NCI-H82 treated with DMSO at 0.1 percent for 48 hours (cell line): Measurements from ENCODE around the gene OR5T2.
"Not testable (repeated sequence)": the region's sequence is repeated elsewhere in the genome, so short reads cannot be mapped to it uniquely, and the experiment has no call there.

Experiments used
- DNase-seq: peaks from one replicate; lab custom pipeline; 2025; ENCODE audit not compliant: unreplicated experiment; lab: John Stamatoyannopoulos, UW

OR5T2 gene

DNA sequence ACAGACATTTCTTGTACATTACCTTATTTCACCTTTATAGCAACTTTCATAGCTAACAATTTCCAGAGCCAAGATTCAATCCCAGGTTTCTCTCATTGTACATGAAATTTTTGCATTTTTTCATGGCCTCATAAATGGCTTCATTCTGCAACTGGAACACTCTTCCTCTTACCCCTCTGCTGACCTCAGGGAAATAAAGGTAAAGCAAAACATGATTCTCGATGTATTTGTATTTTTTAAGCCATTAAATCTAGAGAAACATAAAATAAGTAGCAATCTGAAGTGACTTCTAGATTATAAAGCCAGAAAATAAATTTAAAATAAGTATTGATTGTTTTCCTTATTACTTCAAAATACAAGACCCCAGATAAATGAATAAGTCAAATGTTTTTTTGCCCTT lies at the start of gene OR5T2:
OR5T2 (minus strand) TSS at position 101 of the 400 bp plus-strand sequence. CDS start 1,193 bp downstream, outside the sequence.
- DNase-seq = no peak

GRCh38 chr11:56273854-56274253 lies 39.8 kb upstream of the OR5T2 start, which contains the start of gene OR5T1:
Gene OR5T1, plus strand, starts transcription at chr11:56274154. Its CDS starts 1,485 bp downstream, at chr11:56275639.
- DNase-seq = no peak

- no peak for DNase-seq
Observed at GRCh38 chr11:56271092-56271491, 37.0 kb upstream of the OR5T2 start.

DNA sequence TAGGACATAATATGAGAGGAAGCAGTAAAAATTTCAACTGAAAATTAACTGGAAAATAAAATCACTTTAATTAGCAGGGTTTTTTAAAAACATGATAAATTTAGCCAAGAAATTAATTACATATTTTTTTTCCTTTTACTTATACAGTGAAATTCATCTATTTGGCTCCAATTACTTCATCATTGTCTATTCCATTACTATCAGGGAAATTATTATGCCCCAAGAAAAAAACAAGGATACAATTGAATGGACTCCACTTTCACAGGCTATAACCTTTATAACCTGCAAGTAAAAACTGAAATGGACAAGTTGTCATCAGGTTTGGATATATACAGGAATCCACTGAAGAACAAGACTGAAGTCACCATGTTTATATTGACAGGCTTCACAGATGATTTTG lies 17.9 kb upstream of the OR5T2 start, which contains the start of gene OR5T3:
OR5T3 (plus strand) TSS at position 301 of the 400 bp plus-strand sequence; CDS start at position 301, 0 bp downstream.
- DNase-seq = no peak

- not testable (repeated sequence) for DNase-seq
Observed at GRCh38 chr11:56219735-56220134, 14.3 kb downstream of the OR5T2 start.

DNA sequence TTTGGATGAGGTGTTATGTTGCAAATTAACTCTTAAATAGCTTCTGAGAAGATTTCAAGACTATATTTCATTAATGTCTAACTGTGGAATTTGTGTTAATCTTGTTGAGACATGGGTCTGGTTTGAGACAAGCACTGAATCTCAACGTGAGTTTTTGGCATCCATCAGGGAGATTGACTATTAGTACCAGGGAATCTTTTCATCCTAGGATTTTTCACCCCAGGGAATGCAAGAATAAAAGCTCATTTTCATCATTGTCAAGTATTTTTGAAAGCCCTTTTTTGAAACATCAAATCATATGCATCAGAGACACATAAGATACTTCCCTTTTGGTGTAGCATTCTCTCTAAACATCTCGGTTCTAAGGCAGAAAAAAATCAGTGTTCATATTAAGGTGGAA lies 19.5 kb downstream of the OR5T2 start:
- no peak for DNase-seq

DNA sequence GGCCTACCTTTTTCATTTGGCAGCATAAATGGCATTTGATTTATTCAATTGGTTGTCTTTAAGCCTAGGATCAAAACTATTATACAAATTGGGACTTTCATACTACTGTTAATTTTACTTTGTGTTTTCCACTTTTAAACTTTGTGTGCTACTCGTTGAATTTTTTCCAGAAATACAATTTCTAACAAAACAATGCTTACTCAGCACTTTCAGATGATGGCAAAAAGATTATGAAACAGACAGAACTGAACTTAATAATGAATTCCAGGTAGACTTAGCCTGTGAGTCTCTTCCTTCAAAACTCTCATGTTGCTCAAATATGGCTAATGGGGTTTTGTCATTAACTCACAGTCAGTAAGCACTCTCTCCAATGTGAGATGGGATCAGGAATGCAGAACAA lies 26.3 kb downstream of the OR5T2 start:
- DNase-seq = no peak

GRCh38 chr11:56197367-56197766 lies 36.7 kb downstream of the OR5T2 start:
- DNase-seq = no peak

- no peak for DNase-seq
Observed at GRCh38 chr11:56196705-56197104, 37.4 kb downstream of the OR5T2 start.

GRCh38 chr11:56188602-56189001 lies 45.5 kb downstream of the OR5T2 start:
- no peak for DNase-seq

DNA sequence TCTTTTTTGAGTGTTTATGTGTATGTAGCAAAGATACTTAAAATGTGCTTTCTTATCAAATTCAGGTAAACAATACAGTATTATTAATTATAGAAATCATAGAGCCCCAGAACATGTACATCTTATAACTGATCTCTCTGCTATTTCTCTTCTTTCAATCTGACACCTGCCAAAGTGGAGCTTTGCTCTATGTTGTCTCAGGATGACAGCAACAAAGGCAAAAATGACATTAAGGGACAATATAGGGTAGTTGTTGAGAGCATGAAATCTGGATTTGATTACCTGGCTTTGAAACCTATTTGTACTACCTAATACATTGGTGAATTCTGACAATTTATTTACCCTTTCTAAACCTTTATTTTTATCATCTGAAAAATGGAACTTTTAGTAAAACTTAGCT lies 50.6 kb downstream of the OR5T2 start:
- DNase-seq = no peak
